CD4-positive, alpha-beta memory T cell (primary cell): Measurements from ENCODE around the gene MAP1LC3A. TPM values are rescaled to one million over a fixed set of nuclear protein-coding genes. Genes with fewer than 3 reads are reported as not detected.

ENCODE experiments used
- CTCF ChIA-PET: fragments of 350-600 bp; sonication (Branson Sonifier 250); formaldehyde crosslinking; loops from one replicate; lab custom pipeline; 2021; ENCODE audit warnings: inconsistent platforms; ENCODE audit not compliant: partially characterized antibody; lab: Charles Lee
- POLR2A ChIA-PET: fragments of 350-600 bp; sonication (Branson Sonifier 250); formaldehyde crosslinking; loops from one replicate; lab custom pipeline; 2021; ENCODE audit not compliant: partially characterized antibody; lab: Charles Lee
- DNase-seq, 5 donors: peaks; one replicate each; pipeline versions ENCODE4 v3.0.0 to v3.0.0-alpha.2; 2020 to 2022; ENCODE audit warnings: mixed read lengths in 1 of 5
- H3K27ac ChIP-seq: one replicate; pipeline ENCODE4 v1.7.0; 2013; ENCODE audit warnings: low read depth, low read length
- H3K27me3 ChIP-seq: 2 replicates; pipeline ENCODE4 v1.7.0; 2013; ENCODE audit warnings: mild to moderate bottlenecking, low read length, moderate library complexity; ENCODE audit not compliant: insufficient read depth
- H3K36me3 ChIP-seq: 2 replicates; pipeline ENCODE4 v1.7.0; 2013; ENCODE audit warnings: mild to moderate bottlenecking, low read length, moderate library complexity; ENCODE audit not compliant: insufficient read depth
- H3K4me1 ChIP-seq: 2 replicates; pipeline ENCODE4 v1.7.0; 2013; ENCODE audit warnings: mild to moderate bottlenecking, low read length, moderate library complexity; ENCODE audit not compliant: insufficient read depth
- H3K4me3 ChIP-seq, 2 donors: one replicate each; pipeline ENCODE4 v1.7.0; 2013; ENCODE audit warnings: low read length in 2 of 2, mild to moderate bottlenecking in 1 of 2
- H3K9me3 ChIP-seq, 2 donors: one replicate each; pipeline ENCODE4 v1.7.0; 2013; ENCODE audit warnings: low read length in 2 of 2, control low read depth in 1 of 2; ENCODE audit not compliant: control insufficient read depth in 1 of 2
- H3K27ac Mint-ChIP-seq, 7 donors: one replicate each; pipeline ENCODE4 v1.8.0; 2020 to 2021; ENCODE audit warnings: mixed read lengths in 7 of 7, mild to moderate bottlenecking in 6 of 7, inconsistent platforms in 3 of 7, moderate library complexity in 3 of 7
- H3K27me3 Mint-ChIP-seq, 2 donors: one replicate each; pipeline ENCODE4 v1.8.0; 2020 to 2021; ENCODE audit warnings: mixed read lengths in 2 of 2
- H3K36me3 Mint-ChIP-seq, 2 donors: one replicate each; pipeline ENCODE4 v1.8.0; 2020 to 2021; ENCODE audit warnings: mixed read lengths in 2 of 2, inconsistent platforms in 1 of 2, mild to moderate bottlenecking in 1 of 2
- H3K4me1 Mint-ChIP-seq, 4 donors: one replicate each; pipeline ENCODE4 v1.8.0; 2020 to 2021; ENCODE audit warnings: mixed read lengths in 4 of 4, mild to moderate bottlenecking in 1 of 4
- H3K4me3 Mint-ChIP-seq, 8 donors: one replicate each; pipeline ENCODE4 v1.8.0; 2020 to 2021; ENCODE audit warnings: mixed read lengths in 8 of 8, mild to moderate bottlenecking in 7 of 8, moderate library complexity in 6 of 8, inconsistent platforms in 3 of 8
- H3K9me3 Mint-ChIP-seq, 8 donors: one replicate each; pipeline ENCODE4 v1.8.0; 2020 to 2021; ENCODE audit warnings: mixed read lengths in 8 of 8, mild to moderate bottlenecking in 5 of 8, inconsistent platforms in 3 of 8, moderate library complexity in 1 of 8
- intact Hi-C: fragments of 100-400 bp; cut with micrococcal nuclease; formaldehyde crosslinking; loops from one replicate; pipeline ENCODE4 v1.15.1; 2023
- polyA plus RNA-seq, 2 donors: library from polyadenylated mRNA; unstranded; fragments of 300-500 nt; fragmentation: Illumina TruSeq; gene quantifications; one replicate each; pipeline ENCODE4 v1.2.3, GENCODE V29; 2021
- total RNA-seq, 2 experiments: library from RNA; stranded (reverse); gene quantifications; one replicate each; pipeline ENCODE4 v1.2.3, GENCODE V29; 2021

Gene MAP1LC3A
- total and polyA plus RNA-seq, 4 experiments from 2014 or later = 2.1 to 7.9 (median 3.2) TPM

GRCh38 chr20:34539756-34540155 lies 18.8 kb upstream of the MAP1LC3A start:
- Histone ChIP-seq H3K36me3 (peaks cover 28% of the 10 kb centered on the region), H3K27me3 (no peaks in the 10 kb centered on the region), H3K27ac (no peak overlapping the region), H3K9me3 (no peaks in the 10 kb centered on the region), H3K4me3 (no peak overlapping the region), H3K4me1 (peaks cover 45% of the 10 kb centered on the region)
- intact Hi-C loops = no loop called here
- DNase-seq = no peak
- Mint-ChIP-seq H3K27me3 (no peaks in the 10 kb centered on the region), H3K36me3 (peaks cover 27 to 52% of the 10 kb centered on the region in 2 donors), H3K27ac (peak overlapping the region in 6 of 7 donors; percentile 24 to 94 (median 80)), H3K9me3 (no peaks in the 10 kb centered on the region), H3K4me3 (no peak overlapping the region), H3K4me1 (peaks cover 26 to 54% (median 43%) of the 10 kb centered on the region in 4 donors)
- ChIA-PET CTCF (interaction anchor here (0.9 to 10.0 kb wide), 11 partner anchors 9 to 238 kb away, joined by 3 to 148 read pairs (median 5); partner anchors contain the start of genes MAP1LC3A and TP53INP2), POLR2A (interaction anchor here (0.9 to 1.9 kb wide), 2 partner anchors 19 to 24 kb away, joined by 3 to 5 read pairs; partner anchors contain the start of gene MAP1LC3A)

GRCh38 chr20:34540596-34541263 lies 17.8 kb upstream of the MAP1LC3A start:
- Mint-ChIP-seq H3K4me1 (peaks cover 26 to 58% (median 45%) of the 10 kb centered on the region in 4 donors), H3K4me3 (peak overlapping the region in 7 of 8 donors; percentile 39 to 74 (median 70)), H3K27ac (peak overlapping the region; percentile 88 to 95 (median 91)), H3K9me3 (no peaks in the 10 kb centered on the region), H3K27me3 (no peaks in the 10 kb centered on the region), H3K36me3 (peaks cover 20 to 42% of the 10 kb centered on the region in 2 donors)
- intact Hi-C loops = no loop called here
- no peak for DNase-seq
- ChIA-PET POLR2A (interaction anchor here (1.9 kb wide), 1 partner anchor 25 kb away, joined by 5 read pairs; no protein-coding TSS in a partner anchor), CTCF (interaction anchor here (0.9 to 10.0 kb wide), 5 partner anchors 13 to 228 kb away, joined by 3 to 148 read pairs (median 20); partner anchors contain the start of genes MAP1LC3A and TP53INP2)
- H3K4me1 ChIP-seq = peaks cover 46% of the 10 kb centered on the region
- no peaks in the 10 kb centered on the region for H3K9me3 ChIP-seq
- H3K27ac ChIP-seq = peak overlapping the region; percentile 77
- no peak overlapping the region for H3K4me3 ChIP-seq
- H3K27me3 ChIP-seq = no peaks in the 10 kb centered on the region
- peaks cover 19% of the 10 kb centered on the region for H3K36me3 ChIP-seq

- Histone ChIP-seq H3K4me1 (peaks cover 46% of the 10 kb centered on the region), H3K27me3 (no peaks in the 10 kb centered on the region), H3K36me3 (peaks cover 13% of the 10 kb centered on the region), H3K4me3 (no peak overlapping the region), H3K27ac (peak overlapping the region; percentile 77), H3K9me3 (no peaks in the 10 kb centered on the region)
- H3K27me3 Mint-ChIP-seq = no peaks in the 10 kb centered on the region
- intact Hi-C loops = no loop called here
- peak in 4 of 5 donors; percentile 39 to 79 (median 50) for DNase-seq
- H3K36me3 Mint-ChIP-seq = peaks cover 15 to 39% of the 10 kb centered on the region in 2 donors
- peak overlapping the region in 7 of 8 donors; percentile 28 to 74 (median 70) for H3K4me3 Mint-ChIP-seq
- POLR2A ChIA-PET = interaction anchor here (1.1 to 1.9 kb wide), 2 partner anchors 20 to 26 kb away, joined by 3 to 5 read pairs; no protein-coding TSS in a partner anchor
- H3K4me1 Mint-ChIP-seq = peaks cover 26 to 59% (median 45%) of the 10 kb centered on the region in 4 donors
- CTCF ChIA-PET = interaction anchor here (3.5 to 10.0 kb wide), 4 partner anchors 16 to 229 kb away, joined by 20 to 148 read pairs (median 40); partner anchors contain the start of genes MAP1LC3A and TP53INP2
- H3K9me3 Mint-ChIP-seq = no peaks in the 10 kb centered on the region
- H3K27ac Mint-ChIP-seq = peak overlapping the region; percentile 88 to 95 (median 91)
Measured at GRCh38 chr20:34541264-34541901, 17.1 kb upstream of the MAP1LC3A start.

GRCh38 chr20:34541917-34542316 lies 16.6 kb upstream of the MAP1LC3A start:
- Mint-ChIP-seq H3K9me3 (no peaks in the 10 kb centered on the region), H3K27ac (peak overlapping the region; percentile 88 to 95 (median 91)), H3K36me3 (peaks cover 14 to 35% of the 10 kb centered on the region in 2 donors), H3K4me1 (peaks cover 26 to 59% (median 47%) of the 10 kb centered on the region in 4 donors), H3K4me3 (peak overlapping the region in 5 of 8 donors; percentile 20 to 74 (median 55)), H3K27me3 (no peaks in the 10 kb centered on the region)
- Histone ChIP-seq H3K27me3 (no peaks in the 10 kb centered on the region), H3K36me3 (peaks cover 10% of the 10 kb centered on the region), H3K4me1 (peaks cover 46% of the 10 kb centered on the region), H3K27ac (peak overlapping the region; percentile 77), H3K9me3 (no peaks in the 10 kb centered on the region), H3K4me3 (no peak overlapping the region)
- ChIA-PET POLR2A (interaction anchor here (1.1 kb wide), 1 partner anchor 19 kb away, joined by 3 read pairs; no protein-coding TSS in a partner anchor), CTCF (interaction anchor here (10.0 kb wide), 1 partner anchor 165 kb away, joined by 148 read pairs; the partner anchor contains the start of gene TP53INP2)
- intact Hi-C loops = no loop called here
- DNase-seq = no peak

- no peak for DNase-seq
- Mint-ChIP-seq H3K36me3 (peaks cover 9 to 30% of the 10 kb centered on the region in 2 donors), H3K9me3 (no peaks in the 10 kb centered on the region), H3K27ac (peak overlapping the region; percentile 88 to 95 (median 91)), H3K4me3 (no peak overlapping the region), H3K27me3 (no peaks in the 10 kb centered on the region), H3K4me1 (peaks cover 22 to 54% (median 43%) of the 10 kb centered on the region in 4 donors)
- Histone ChIP-seq H3K9me3 (no peaks in the 10 kb centered on the region), H3K36me3 (peaks cover 7% of the 10 kb centered on the region), H3K4me1 (peaks cover 46% of the 10 kb centered on the region), H3K27ac (peak overlapping the region; percentile 77), H3K4me3 (no peak overlapping the region), H3K27me3 (no peaks in the 10 kb centered on the region)
- ChIA-PET CTCF (interaction anchor here (0.7 to 10.0 kb wide), 2 partner anchors 143 to 165 kb away, joined by 3 to 148 read pairs; partner anchors contain the start of gene TP53INP2), POLR2A (interaction anchor here (0.7 to 1.1 kb wide), 3 partner anchors 16 to 168 kb away, joined by 3 to 4 read pairs (median 3); partner anchors contain the start of gene MAP1LC3A)
- intact Hi-C loops = no loop called here
Measured at GRCh38 chr20:34542439-34542838, 16.1 kb upstream of the MAP1LC3A start.

GRCh38 chr20:34543463-34544056 lies 15.0 kb upstream of the MAP1LC3A start:
- Mint-ChIP-seq H3K4me3 (peak overlapping the region in 3 of 8 donors; percentile 72 to 79 (median 75)), H3K9me3 (no peaks in the 10 kb centered on the region)
- POLR2A ChIA-PET = interaction anchor here (1.2 to 1.8 kb wide), 3 partner anchors 14 to 28 kb away, joined by 3 to 5 read pairs (median 4); partner anchors contain the start of gene DYNLRB1

More at GRCh38 chr20:34543463-34544056, 15.0 kb upstream of the MAP1LC3A start:
- H3K36me3 Mint-ChIP-seq = peaks cover 8 to 26% of the 10 kb centered on the region in 2 donors
- no peaks in the 10 kb centered on the region for H3K27me3 ChIP-seq
- peaks cover 22 to 59% (median 40%) of the 10 kb centered on the region in 4 donors for H3K4me1 Mint-ChIP-seq
- CTCF ChIA-PET = interaction anchor here (10.0 kb wide), 1 partner anchor 163 kb away, joined by 148 read pairs; the partner anchor contains the start of gene TP53INP2
- H3K27ac ChIP-seq = no peak overlapping the region
- peak overlapping the region in 6 of 7 donors; percentile 23 to 77 (median 54) for H3K27ac Mint-ChIP-seq
- H3K27me3 Mint-ChIP-seq = no peaks in the 10 kb centered on the region
- peaks cover 7% of the 10 kb centered on the region for H3K36me3 ChIP-seq
- intact Hi-C loops = loop anchor here (2.0 kb wide), 1 partner anchor 15 kb away; the partner anchor contains the start of gene MAP1LC3A
- no peaks in the 10 kb centered on the region for H3K9me3 ChIP-seq
- H3K4me3 ChIP-seq = no peak overlapping the region
- DNase-seq = no peak
- peaks cover 46% of the 10 kb centered on the region for H3K4me1 ChIP-seq
